Sigmoid colon (tissue), 7 donors: ENCODE measurements around the gene ARHGEF11. TPM values are rescaled to one million over a fixed set of nuclear protein-coding genes. Genes with fewer than 3 reads are reported as not detected.

Experiments used
- DNase-seq: peaks from one replicate; pipeline ENCODE4 v3.0.0-alpha.2; 2019
- H3K27ac ChIP-seq, 4 donors: fragments of 200-600 bp; sonication (generic); one replicate each; pipeline ENCODE4 v1.5.1; 2016 to 2019; ENCODE audit warnings: mild to moderate bottlenecking in 1 of 4
- H3K27me3 ChIP-seq, 3 donors: fragments of 200-600 bp; sonication (generic); one replicate each; pipeline ENCODE4 v1.5.1; 2019; ENCODE audit warnings: mild to moderate bottlenecking in 1 of 3
- H3K36me3 ChIP-seq, 4 donors: fragments of 200-600 bp; sonication (generic); one replicate each; pipeline ENCODE4 v1.5.1; 2016 to 2019
- H3K4me1 ChIP-seq, 4 donors: fragments of 200-600 bp; sonication (generic); one replicate each; pipeline ENCODE4 v1.5.1; 2017 to 2019
- H3K4me3 ChIP-seq, 4 donors: fragments of 200-600 bp; sonication (generic); one replicate each; pipeline ENCODE4 v1.5.1; 2017 to 2019; ENCODE audit warnings: mild to moderate bottlenecking in 2 of 4, moderate library complexity in 1 of 4
- H3K9me3 ChIP-seq, 4 donors: fragments of 200-600 bp in 3 of 4; sonication (generic) in 3 of 4; one replicate each; pipeline versions ENCODE4 v1.5.1 to v1.6.1; 2013 to 2019
- EP300 ChIP-seq, 4 donors: sonication (generic); formaldehyde crosslinking; IDR thresholded peaks; one replicate each; pipeline ENCODE4 v1.6.1; 2017; ENCODE audit warnings: antibody characterized with exemption in 4 of 4
- POLR2A ChIP-seq, 2 donors: fragments of 450-650 bp; IDR thresholded peaks; one replicate each; pipeline ENCODE4 v1.6.1; 2016; ENCODE audit warnings: antibody characterized with exemption in 2 of 2, mild to moderate bottlenecking in 2 of 2, moderate library complexity in 2 of 2
- POLR2AphosphoS5 ChIP-seq, 4 donors: sonication (generic); formaldehyde crosslinking; IDR thresholded peaks; one replicate each; pipeline ENCODE4 v1.6.1; 2017; ENCODE audit warnings: antibody characterized with exemption in 4 of 4
- WGBS, 2 donors: extraction: QIAGEN DNeasy Blood & Tissue Kit; methylation state at CpG; one replicate each; pipeline ENCODE4 v1.1.7; 2013; 5-methylcytosine and 5-hydroxymethylcytosine counted together
- intact Hi-C: fragments of 100-400 bp; cut with DNase I; formaldehyde crosslinking; loops from one replicate; pipeline ENCODE4 v1.15.1; 2023
- polyA plus RNA-seq, 3 donors: library from polyadenylated mRNA; stranded (reverse); fragments of 200-250 nt; gene quantifications; one replicate each; pipeline ENCODE4 v1.2.3, GENCODE V29; 2013
- total RNA-seq, 4 donors: library from RNA; depleted of rRNA; stranded (reverse); fragments of >200 nt; gene quantifications; one replicate each; pipeline ENCODE4 v1.1.0, GENCODE V29; 2016
- TF ChIP-seq, protein P1 (sequence below), 4 experiments: fragments of 450-650 bp in 3 of 4; fragments of 200-600 bp in 1 of 4; IDR thresholded peaks; one replicate each; pipeline ENCODE4 v1.5.1; 2016 to 2019; ENCODE audit warnings: antibody characterized with exemption in 4 of 4, mild to moderate bottlenecking in 3 of 4, moderate library complexity in 2 of 4
- donor health status: healthy with polysubstance abuse.
- donor health status: Bipolar disorder and iron deficiency.
- donor health status: healthy.

The ARHGEF11 gene
- total and polyA plus RNA-seq, 7 donors = 14.8 to 46.8 (median 27.5) TPM

DNA sequence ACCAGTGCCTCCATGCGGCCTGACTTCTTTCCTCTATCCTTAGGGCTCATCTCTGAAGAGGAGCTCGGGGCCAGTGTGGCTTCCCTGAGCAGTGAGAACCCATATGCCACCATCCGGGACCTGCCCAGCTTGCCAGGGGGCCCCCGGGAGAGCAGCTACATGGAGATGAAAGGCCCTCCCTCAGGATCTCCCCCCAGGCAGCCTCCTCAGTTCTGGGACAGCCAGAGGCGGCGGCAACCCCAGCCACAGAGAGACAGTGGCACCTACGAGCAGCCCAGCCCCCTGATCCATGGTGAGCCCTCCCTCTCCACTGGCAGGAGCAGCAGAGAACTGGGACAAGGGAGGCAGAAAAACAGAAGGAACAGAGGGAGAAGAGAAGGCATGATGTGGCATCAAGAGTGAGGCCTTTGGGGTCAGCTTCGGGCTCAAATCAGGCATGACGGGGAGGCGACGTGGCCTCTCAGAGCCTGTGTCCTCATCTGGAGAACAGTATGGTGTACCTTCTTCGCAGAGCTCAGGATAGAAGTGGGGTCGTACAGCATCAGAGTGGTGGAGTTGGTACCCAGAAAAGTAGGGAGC lies 131.6 kb downstream of the ARHGEF11 start:
- H3K4me3 ChIP-seq = no peak overlapping the region
- H3K27ac ChIP-seq = no peak overlapping the region
- H3K27me3 ChIP-seq = peaks cover 0 to 15% (median 6%) of the 10 kb centered on the region in 3 donors
- WGBS, 2 donors = 83 to 92% methylated on average over 13 of the region's 13 CpGs
- no peak for DNase-seq
- no peak for TF ChIP-seq POLR2A (IDR thresholded peaks at IDR 0.05)
- TF ChIP-seq EP300 (IDR thresholded peaks at IDR 0.05) = no peak
- TF ChIP-seq, protein P1, sequence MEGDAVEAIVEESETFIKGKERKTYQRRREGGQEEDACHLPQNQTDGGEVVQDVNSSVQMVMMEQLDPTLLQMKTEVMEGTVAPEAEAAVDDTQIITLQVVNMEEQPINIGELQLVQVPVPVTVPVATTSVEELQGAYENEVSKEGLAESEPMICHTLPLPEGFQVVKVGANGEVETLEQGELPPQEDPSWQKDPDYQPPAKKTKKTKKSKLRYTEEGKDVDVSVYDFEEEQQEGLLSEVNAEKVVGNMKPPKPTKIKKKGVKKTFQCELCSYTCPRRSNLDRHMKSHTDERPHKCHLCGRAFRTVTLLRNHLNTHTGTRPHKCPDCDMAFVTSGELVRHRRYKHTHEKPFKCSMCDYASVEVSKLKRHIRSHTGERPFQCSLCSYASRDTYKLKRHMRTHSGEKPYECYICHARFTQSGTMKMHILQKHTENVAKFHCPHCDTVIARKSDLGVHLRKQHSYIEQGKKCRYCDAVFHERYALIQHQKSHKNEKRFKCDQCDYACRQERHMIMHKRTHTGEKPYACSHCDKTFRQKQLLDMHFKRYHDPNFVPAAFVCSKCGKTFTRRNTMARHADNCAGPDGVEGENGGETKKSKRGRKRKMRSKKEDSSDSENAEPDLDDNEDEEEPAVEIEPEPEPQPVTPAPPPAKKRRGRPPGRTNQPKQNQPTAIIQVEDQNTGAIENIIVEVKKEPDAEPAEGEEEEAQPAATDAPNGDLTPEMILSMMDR (IDR thresholded peaks at IDR 0.05) = no peak
- TF ChIP-seq POLR2AphosphoS5 (IDR thresholded peaks at IDR 0.05) = no peak
- peaks cover 0 to 4% (median 0%) of the 10 kb centered on the region in 4 donors for H3K36me3 ChIP-seq
- no peaks in the 10 kb centered on the region for H3K4me1 ChIP-seq
- no peaks in the 10 kb centered on the region for H3K9me3 ChIP-seq
- intact Hi-C loops = loop anchor here (5.0 kb wide), 1 partner anchor 158 kb away; no protein-coding TSS in a partner anchor

DNA sequence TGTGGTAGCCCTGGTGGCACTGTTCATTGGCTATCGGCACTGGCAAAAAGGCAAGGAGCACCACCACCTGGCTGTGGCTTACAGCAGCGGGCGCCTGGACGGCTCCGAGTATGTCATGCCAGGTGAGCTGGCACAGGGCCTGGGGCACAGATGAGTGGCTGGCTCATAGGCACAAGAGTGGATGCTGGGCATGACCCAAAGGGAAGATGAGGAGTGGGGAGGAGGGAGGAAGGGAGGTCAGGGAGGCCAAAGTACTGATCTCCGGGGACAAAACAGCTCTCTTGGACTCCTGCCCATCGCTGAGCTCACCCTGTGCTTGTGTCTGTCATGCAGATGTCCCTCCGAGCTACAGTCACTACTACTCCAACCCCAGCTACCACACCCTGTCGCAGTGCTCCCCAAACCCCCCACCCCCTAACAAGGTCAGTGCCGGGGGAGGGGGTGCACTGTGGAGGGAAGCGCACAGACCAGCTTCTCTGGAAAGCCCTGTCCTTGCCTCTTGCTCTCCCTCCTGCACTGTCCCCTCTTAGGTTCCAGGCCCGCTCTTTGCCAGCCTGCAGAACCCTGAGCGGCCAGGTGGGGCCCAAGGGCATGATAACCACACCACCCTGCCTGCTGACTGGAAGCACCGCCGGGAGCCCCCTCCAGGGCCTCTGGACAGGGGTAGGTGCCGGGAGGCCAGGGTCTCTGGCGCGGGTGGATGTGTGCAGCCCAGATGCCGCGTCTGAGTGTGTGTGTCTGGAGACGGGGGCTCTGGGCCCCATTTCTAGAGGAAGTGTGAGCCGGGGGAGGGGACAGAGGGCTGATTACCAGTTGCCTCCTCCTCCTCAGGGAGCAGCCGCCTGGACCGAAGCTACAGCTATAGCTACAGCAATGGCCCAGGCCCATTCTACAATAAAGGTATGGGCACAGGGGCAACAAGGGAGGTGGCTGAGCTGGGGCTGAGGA lies 132.4 kb downstream of the ARHGEF11 start:
- Histone ChIP-seq H3K27ac (no peak overlapping the region), H3K9me3 (no peaks in the 10 kb centered on the region), H3K4me1 (no peaks in the 10 kb centered on the region), H3K27me3 (peaks cover 0 to 15% (median 6%) of the 10 kb centered on the region in 3 donors), H3K36me3 (peaks cover 0 to 4% (median 0%) of the 10 kb centered on the region in 4 donors), H3K4me3 (no peak overlapping the region)
- TF ChIP-seq, protein P1 (IDR thresholded peaks at IDR 0.05) = no peak
- no peak for TF ChIP-seq POLR2A (IDR thresholded peaks at IDR 0.05)
- 55 to 78% methylated on average over 23 to 24 of the region's 24 CpGs for WGBS, 2 donors
- DNase-seq = no peak
- intact Hi-C loops = loop anchor here (5.0 kb wide), 1 partner anchor 159 kb away; no protein-coding TSS in a partner anchor

DNA sequence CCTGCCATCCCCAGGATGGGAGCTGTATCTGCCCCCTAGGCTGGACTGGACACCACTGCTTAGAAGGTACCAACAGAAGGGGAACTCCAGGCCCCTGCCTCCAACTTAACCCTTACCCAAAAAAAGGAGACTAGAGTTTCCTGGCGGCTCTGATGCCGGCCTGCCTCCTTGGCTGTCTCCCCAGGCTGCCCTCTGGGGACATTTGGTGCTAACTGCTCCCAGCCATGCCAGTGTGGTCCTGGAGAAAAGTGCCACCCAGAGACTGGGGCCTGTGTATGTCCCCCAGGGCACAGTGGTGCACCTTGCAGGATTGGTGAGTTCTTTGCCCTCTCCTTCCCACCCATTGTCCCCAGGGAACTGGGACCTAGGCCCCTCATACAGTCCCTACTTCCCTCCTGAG lies 133.2 kb downstream of the ARHGEF11 start:
- Histone ChIP-seq H3K4me1 (no peaks in the 10 kb centered on the region), H3K9me3 (no peaks in the 10 kb centered on the region), H3K36me3 (peaks cover 0 to 4% (median 0%) of the 10 kb centered on the region in 4 donors), H3K27ac (no peak overlapping the region), H3K4me3 (no peak overlapping the region), H3K27me3 (peaks cover 0 to 15% (median 6%) of the 10 kb centered on the region in 3 donors)
- TF ChIP-seq POLR2A (IDR thresholded peaks at IDR 0.05) (no peak), POLR2AphosphoS5 (IDR thresholded peaks at IDR 0.05) (no peak), EP300 (IDR thresholded peaks at IDR 0.05) (no peak)
- intact Hi-C loops = loop anchor here (5.0 kb wide), 1 partner anchor 160 kb away; no protein-coding TSS in a partner anchor
- WGBS, 2 donors = 74 to 87% methylated on average over 2 of the region's 2 CpGs
- no peak for DNase-seq

DNA sequence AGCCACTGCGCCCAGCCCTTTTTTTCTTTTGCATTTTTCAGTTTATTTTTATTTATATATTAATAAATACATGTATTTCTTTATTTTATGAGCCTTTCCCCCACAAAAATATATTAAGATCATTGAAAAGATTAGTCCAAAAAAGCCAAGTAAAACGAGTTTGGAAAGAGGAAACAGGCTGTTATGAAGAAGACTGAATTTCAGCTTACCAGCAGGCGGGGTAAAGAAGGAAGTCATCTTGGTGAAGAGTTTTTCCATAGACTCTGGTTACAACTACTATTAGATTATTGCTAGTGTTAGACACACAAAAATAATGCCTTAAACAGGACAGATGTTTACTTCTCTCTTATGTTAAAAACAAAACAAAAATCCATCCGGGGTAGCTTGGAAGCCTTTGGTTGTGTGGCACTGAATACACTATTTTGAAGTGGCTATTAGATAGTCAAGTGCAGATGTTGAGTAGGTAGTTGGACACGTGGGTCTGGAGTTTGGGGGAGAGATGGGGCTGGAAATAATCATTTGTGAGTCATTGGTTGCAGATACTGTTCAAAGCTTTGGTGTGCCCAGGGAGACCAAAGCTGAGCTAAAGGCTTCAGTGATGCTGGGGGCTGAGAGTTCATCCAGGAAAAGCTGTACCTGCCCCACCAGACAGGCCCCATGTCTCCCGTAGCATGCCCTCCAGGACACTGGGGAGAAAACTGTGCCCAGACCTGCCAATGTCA lies 133.8 kb downstream of the ARHGEF11 start:
- H3K27ac ChIP-seq = no peak overlapping the region
- DNase-seq = no peak
- TF ChIP-seq POLR2AphosphoS5 (IDR thresholded peaks at IDR 0.05) = no peak
- TF ChIP-seq, protein P1 (IDR thresholded peaks at IDR 0.05) = no peak
- TF ChIP-seq POLR2A (IDR thresholded peaks at IDR 0.05) = no peak
- no peak for TF ChIP-seq EP300 (IDR thresholded peaks at IDR 0.05)
- 65 to 66% methylated on average over 6 of the region's 6 CpGs for WGBS, 2 donors
- H3K27me3 ChIP-seq = peaks cover 0 to 15% (median 6%) of the 10 kb centered on the region in 3 donors
- no peaks in the 10 kb centered on the region for H3K9me3 ChIP-seq
- no peak overlapping the region for H3K4me3 ChIP-seq
- intact Hi-C loops = loop anchor here (5.0 kb wide), 1 partner anchor 161 kb away; no protein-coding TSS in a partner anchor
- peaks cover 0 to 4% (median 0%) of the 10 kb centered on the region in 4 donors for H3K36me3 ChIP-seq
- H3K4me1 ChIP-seq = no peaks in the 10 kb centered on the region
